Measurements from ENCODE around the gene AFF3. TPM values are rescaled to one million over a fixed set of nuclear protein-coding genes. Genes with fewer than 3 reads are reported as not detected.

Gene AFF3
- total RNA-seq, 3 donors from 2014 or later = 4.2 to 56.6 (median 5.2) TPM

- no peaks in the 10 kb centered on the region for H3K36me3 ChIP-seq (ENCODE audit: low read depth)
- intact Hi-C loops (cut with DNase I, micrococcal nuclease) = loop anchor here in 1 of 2 donors (10.0 kb wide), 1 partner anchor 694 kb away; no protein-coding TSS in a partner anchor
- no peaks in the 10 kb centered on the region for H3K9me3 ChIP-seq
- ATAC-seq (no peak), DNase-seq (no peak)
- no peak overlapping the region for H3K4me3 ChIP-seq
- TF ChIP-seq CTCF (IDR thresholded peaks at IDR 0.05) = no peak
- no peaks in the 10 kb centered on the region for H3K4me1 ChIP-seq (ENCODE audit: low read depth)
These were observed 592.0 kb downstream of the AFF3 start for GRCh38 chr2:99550368-99550767.

- TF ChIP-seq CTCF (IDR thresholded peaks at IDR 0.05) = no peak
- no peak for ATAC-seq
- Histone ChIP-seq H3K4me3 (no peak overlapping the region), H3K36me3 (ENCODE audit: low read depth) (no peaks in the 10 kb centered on the region), H3K4me1 (ENCODE audit: low read depth) (no peaks in the 10 kb centered on the region), H3K9me3 (no peaks in the 10 kb centered on the region)
- intact Hi-C loops (cut with DNase I, micrococcal nuclease) = no loop called here
- DNase-seq = no peak
These were observed 596.8 kb downstream of the AFF3 start for GRCh38 chr2:99545604-99546003.

- no peaks in the 10 kb centered on the region for H3K4me1 ChIP-seq (ENCODE audit: low read depth)
- H3K4me3 ChIP-seq = no peak overlapping the region
- H3K9me3 ChIP-seq = no peaks in the 10 kb centered on the region
- no peak for TF ChIP-seq CTCF (IDR thresholded peaks at IDR 0.05)
- no peaks in the 10 kb centered on the region for H3K36me3 ChIP-seq (ENCODE audit: low read depth)
- intact Hi-C loops (cut with DNase I, micrococcal nuclease) = no loop called here
- DNase-seq (no peak), ATAC-seq (no peak)
These were observed 597.3 kb downstream of the AFF3 start for GRCh38 chr2:99545066-99545465.

GRCh38 chr2:99544608-99545007, 597.8 kb downstream of the AFF3 start:
- intact Hi-C loops (cut with DNase I, micrococcal nuclease) = no loop called here

GRCh38 chr2:99543247-99543646, 599.1 kb downstream of the AFF3 start:
- H3K4me1 ChIP-seq (ENCODE audit: low read depth) = no peaks in the 10 kb centered on the region
- H3K36me3 ChIP-seq (ENCODE audit: low read depth) = no peaks in the 10 kb centered on the region
- DNase-seq (no peak), ATAC-seq (no peak)
- TF ChIP-seq CTCF (IDR thresholded peaks at IDR 0.05) = no peak
- H3K4me3 ChIP-seq = no peak overlapping the region
- no peaks in the 10 kb centered on the region for H3K9me3 ChIP-seq
- intact Hi-C loops (cut with DNase I, micrococcal nuclease) = no loop called here

More at GRCh38 chr2:99544608-99545007, 597.8 kb downstream of the AFF3 start:
- no peaks in the 10 kb centered on the region for H3K4me1 ChIP-seq (ENCODE audit: low read depth)
- no peak overlapping the region for H3K4me3 ChIP-seq
- TF ChIP-seq CTCF (IDR thresholded peaks at IDR 0.05) = no peak
- no peak for ATAC-seq
- no peak for DNase-seq
- no peaks in the 10 kb centered on the region for H3K9me3 ChIP-seq
- H3K36me3 ChIP-seq (ENCODE audit: low read depth) = no peaks in the 10 kb centered on the region

- Histone ChIP-seq H3K4me1 (ENCODE audit: low read depth) (no peaks in the 10 kb centered on the region), H3K4me3 (no peak overlapping the region), H3K9me3 (no peaks in the 10 kb centered on the region), H3K36me3 (ENCODE audit: low read depth) (no peaks in the 10 kb centered on the region)
- DNase-seq = no peak
- ATAC-seq = no peak
- TF ChIP-seq CTCF (IDR thresholded peaks at IDR 0.05) = no peak
- intact Hi-C loops (cut with DNase I, micrococcal nuclease) = no loop called here
These were observed 604.4 kb downstream of the AFF3 start for GRCh38 chr2:99537910-99538485.
